Esophagus muscularis mucosa (tissue), 4 donors: ENCODE measurements around the gene AASDHPPT. TPM values are rescaled to one million over a fixed set of nuclear protein-coding genes. Genes with fewer than 3 reads are reported as not detected.

Experiments used
- DNase-seq: peaks from one replicate; pipeline ENCODE4 v3.0.0-alpha.2; 2017; ENCODE audit errors: extremely low spot score
- H3K27ac ChIP-seq, 4 donors: fragments of 200-600 bp; sonication (generic); replicated peaks in 1 of 4; 1 replicate in 3 of 4; 2 replicates in 1 of 4; pipeline ENCODE4 v1.5.1; 2016 to 2019; ENCODE audit warnings: mild to moderate bottlenecking in 1 of 4
- H3K27me3 ChIP-seq, 4 donors: fragments of 200-600 bp; sonication (generic); one replicate each; pipeline versions ENCODE4 v1.5.1 to v1.6.0; 2016 to 2019
- H3K36me3 ChIP-seq, 4 donors: fragments of 200-600 bp; sonication (generic); one replicate each; pipeline ENCODE4 v1.5.1; 2016 to 2019
- H3K4me1 ChIP-seq, 4 donors: fragments of 200-600 bp; sonication (generic); one replicate each; pipeline ENCODE4 v1.5.1; 2016 to 2019
- H3K4me3 ChIP-seq, 4 donors: fragments of 200-600 bp; sonication (generic); 1 replicate in 2 of 4; 2 replicates in 2 of 4; pipeline ENCODE4 v1.5.1; 2016 to 2019; ENCODE audit warnings: mild to moderate bottlenecking in 4 of 4, moderate library complexity in 1 of 4
- H3K9me3 ChIP-seq, 4 donors: fragments of 200-600 bp; sonication (generic); 1 replicate in 3 of 4; 2 replicates in 1 of 4; pipeline ENCODE4 v1.5.1; 2016 to 2019
- EP300 ChIP-seq: sonication (generic); formaldehyde crosslinking; IDR thresholded peaks from one replicate; pipeline ENCODE4 v1.6.1; 2017; ENCODE audit warnings: antibody characterized with exemption
- POLR2A ChIP-seq: fragments of 450-650 bp; IDR thresholded peaks from one replicate; pipeline ENCODE4 v1.6.1; 2017; ENCODE audit warnings: antibody characterized with exemption, moderate library complexity, mild to moderate bottlenecking, low read depth
- POLR2AphosphoS5 ChIP-seq, 2 donors: sonication (generic); formaldehyde crosslinking; IDR thresholded peaks; one replicate each; pipeline ENCODE4 v1.6.1; 2017; ENCODE audit warnings: antibody characterized with exemption in 2 of 2
- WGBS: methylation state at CpG from one replicate; pipeline ENCODE4 v1.1.5; 2018; 5-methylcytosine and 5-hydroxymethylcytosine counted together
- intact Hi-C: fragments of 100-400 bp; cut with DNase I; formaldehyde crosslinking; loops from one replicate; pipeline ENCODE4 v1.15.1; 2023
- total RNA-seq, 4 donors: library from RNA; depleted of rRNA; stranded (reverse); fragments of >200 nt; gene quantifications; one replicate each; pipeline versions ENCODE4 v1.1.0 to v1.2.1, GENCODE V29; 2016
- TF ChIP-seq, protein P1 (sequence below), 3 experiments: fragments of 200-600 bp in 2 of 3; fragments of 450-650 bp in 1 of 3; sonication (generic) in 2 of 3; IDR thresholded peaks; one replicate each; pipeline ENCODE4 v1.5.1; 2017 to 2019; ENCODE audit warnings: antibody characterized with exemption in 3 of 3, mild to moderate bottlenecking in 2 of 3, moderate library complexity in 1 of 3

AASDHPPT gene
- total RNA-seq, 4 donors from 2014 or later, result 23.7 to 28.0 (median 24.7) TPM

GRCh38 chr11:106070606-106071005 lies 6.9 kb upstream of the AASDHPPT start:
- TF ChIP-seq EP300, result no peak
- TF ChIP-seq, protein P1, sequence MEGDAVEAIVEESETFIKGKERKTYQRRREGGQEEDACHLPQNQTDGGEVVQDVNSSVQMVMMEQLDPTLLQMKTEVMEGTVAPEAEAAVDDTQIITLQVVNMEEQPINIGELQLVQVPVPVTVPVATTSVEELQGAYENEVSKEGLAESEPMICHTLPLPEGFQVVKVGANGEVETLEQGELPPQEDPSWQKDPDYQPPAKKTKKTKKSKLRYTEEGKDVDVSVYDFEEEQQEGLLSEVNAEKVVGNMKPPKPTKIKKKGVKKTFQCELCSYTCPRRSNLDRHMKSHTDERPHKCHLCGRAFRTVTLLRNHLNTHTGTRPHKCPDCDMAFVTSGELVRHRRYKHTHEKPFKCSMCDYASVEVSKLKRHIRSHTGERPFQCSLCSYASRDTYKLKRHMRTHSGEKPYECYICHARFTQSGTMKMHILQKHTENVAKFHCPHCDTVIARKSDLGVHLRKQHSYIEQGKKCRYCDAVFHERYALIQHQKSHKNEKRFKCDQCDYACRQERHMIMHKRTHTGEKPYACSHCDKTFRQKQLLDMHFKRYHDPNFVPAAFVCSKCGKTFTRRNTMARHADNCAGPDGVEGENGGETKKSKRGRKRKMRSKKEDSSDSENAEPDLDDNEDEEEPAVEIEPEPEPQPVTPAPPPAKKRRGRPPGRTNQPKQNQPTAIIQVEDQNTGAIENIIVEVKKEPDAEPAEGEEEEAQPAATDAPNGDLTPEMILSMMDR (IDR thresholded peaks at IDR 0.05), result no peak
- no peak for TF ChIP-seq POLR2AphosphoS5 (IDR thresholded peaks at IDR 0.05)
- no peak for TF ChIP-seq POLR2A
- Histone ChIP-seq H3K27ac (no peak overlapping the region), H3K9me3 (no peaks in the 10 kb centered on the region), H3K4me3 (no peak overlapping the region), H3K27me3 (no peaks in the 10 kb centered on the region), H3K4me1 (peaks cover 3 to 16% (median 4%) of the 10 kb centered on the region in 4 donors), H3K36me3 (no peaks in the 10 kb centered on the region)
- DNase-seq, result no peak
- 93% methylated on average over 3 of the region's 3 CpGs for WGBS
- intact Hi-C loops, result no loop called here

GRCh38 chr11:106072804-106073203 lies 4.7 kb upstream of the AASDHPPT start:
- Histone ChIP-seq H3K4me1 (peaks cover 4 to 25% (median 12%) of the 10 kb centered on the region in 4 donors), H3K27ac (no peak overlapping the region), H3K27me3 (no peaks in the 10 kb centered on the region), H3K4me3 (no peak overlapping the region), H3K36me3 (no peaks in the 10 kb centered on the region), H3K9me3 (no peaks in the 10 kb centered on the region)
- TF ChIP-seq POLR2A (no peak), EP300 (no peak), POLR2AphosphoS5 (IDR thresholded peaks at IDR 0.05) (no peak)
- TF ChIP-seq, protein P1 (IDR thresholded peaks at IDR 0.05), result no peak
- DNase-seq, result no peak
- WGBS, result 85% methylated on average over 1 of the region's 1 CpG
- intact Hi-C loops, result no loop called here

DNA sequence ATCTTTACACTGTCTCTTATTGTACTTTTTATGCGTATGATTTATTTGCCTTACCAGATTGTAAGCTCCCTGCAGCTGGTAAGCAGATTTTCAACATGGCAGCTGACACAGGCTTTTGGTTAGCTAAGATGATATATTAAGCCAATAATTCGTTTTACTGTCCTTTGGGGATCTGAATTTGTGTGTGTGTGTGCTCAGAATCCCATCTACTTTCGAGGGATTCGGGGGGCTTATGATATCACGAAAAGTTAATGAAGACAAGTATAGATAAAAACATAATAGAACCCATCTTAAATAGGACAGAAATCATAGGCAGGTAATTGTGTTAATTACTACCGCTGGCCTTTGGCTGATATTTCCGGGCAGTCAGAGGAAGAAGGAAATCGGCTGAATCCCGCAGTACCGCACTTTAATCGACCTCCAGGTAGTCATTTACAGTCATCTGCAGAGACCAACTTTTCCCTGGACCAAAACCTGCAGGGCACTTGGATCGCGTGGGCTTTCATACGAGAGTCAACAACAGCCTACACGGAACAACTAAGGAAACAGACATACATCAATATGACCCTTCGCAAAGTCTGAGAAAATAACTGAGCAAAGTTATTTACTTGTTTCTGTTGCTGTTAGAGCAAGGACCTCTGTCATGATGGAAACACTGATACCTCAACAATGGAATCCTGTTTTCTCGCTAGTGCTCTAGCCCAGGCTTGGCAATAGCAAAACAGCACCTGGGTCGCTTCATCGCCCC lies 1.1 kb upstream of the AASDHPPT start:
- no peak for TF ChIP-seq EP300
- no peak for TF ChIP-seq POLR2A
- TF ChIP-seq, protein P1 (IDR thresholded peaks at IDR 0.05), result no peak
- TF ChIP-seq POLR2AphosphoS5 (IDR thresholded peaks at IDR 0.05), result no peak
- Histone ChIP-seq H3K36me3 (peaks cover 0 to 16% (median 2%) of the 10 kb centered on the region in 4 donors), H3K4me1 (peaks cover 21 to 52% (median 44%) of the 10 kb centered on the region in 4 donors), H3K4me3 (peak overlapping the region; percentile 66 to 72 (median 69)), H3K27me3 (no peaks in the 10 kb centered on the region), H3K27ac (peak overlapping the region; percentile 93 to 97 (median 95)), H3K9me3 (no peaks in the 10 kb centered on the region)
- 13% methylated on average over 19 of the region's 19 CpGs for WGBS
- no peak for DNase-seq
- intact Hi-C loops, result loop anchor here (5.0 kb wide), 1 partner anchor 54 kb away; the partner anchor contains the start of gene MSANTD4

DNA sequence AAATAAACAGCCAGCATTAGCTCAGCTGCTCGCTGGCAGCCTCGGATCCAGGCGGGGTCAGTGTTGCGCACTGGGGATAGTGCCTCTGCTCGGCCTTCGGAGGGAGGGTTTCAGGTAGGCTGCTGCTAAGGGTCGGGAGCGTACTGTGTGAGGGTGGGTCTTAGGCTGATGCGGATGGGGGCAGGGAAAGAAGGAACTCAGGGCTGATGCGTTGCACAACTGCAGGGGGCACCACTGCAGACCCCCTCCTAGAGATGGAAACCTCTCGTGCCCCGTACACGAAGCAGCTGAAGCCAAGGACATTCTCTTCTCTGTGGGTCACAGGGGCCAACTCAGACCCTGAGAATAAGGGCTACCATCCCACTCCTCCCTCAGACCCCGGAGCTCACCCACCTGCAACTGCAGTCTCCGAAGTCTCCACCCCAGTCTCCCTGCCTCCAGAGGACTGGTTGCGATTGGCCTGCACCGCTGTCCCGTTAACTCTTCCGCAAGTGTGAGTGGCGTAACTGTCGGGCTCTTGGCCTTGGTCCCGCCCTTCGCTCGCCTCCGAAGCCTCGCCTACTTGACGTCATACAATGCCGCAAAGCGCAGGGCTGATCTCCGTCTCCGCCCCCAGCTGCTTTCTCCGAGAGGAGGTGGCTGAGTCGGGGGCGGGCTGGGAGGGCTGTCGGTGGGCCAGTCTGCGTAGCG lies 398 bp upstream of the AASDHPPT start, which contains the start of gene KBTBD3:
TSS of gene KBTBD3 (minus strand) at position 429 of the 690 bp plus-strand sequence. CDS start 18,250 bp downstream, outside the sequence.
- Histone ChIP-seq H3K4me1 (peaks cover 24 to 59% (median 52%) of the 10 kb centered on the region in 4 donors), H3K27ac (peak within 1 kb of the TSS; percentile 93 to 97 (median 95)), H3K4me3 (peak within 1 kb of the TSS; percentile 66 to 72 (median 69)), H3K27me3 (no peaks in the 10 kb centered on the region), H3K36me3 (peaks cover 0 to 18% (median 2%) of the 10 kb centered on the region in 4 donors), H3K9me3 (no peaks in the 10 kb centered on the region)
- intact Hi-C loops, result loop anchor here (5.0 kb wide), 1 partner anchor 55 kb away; the partner anchor contains the start of gene MSANTD4
- TF ChIP-seq EP300 (no peak), POLR2AphosphoS5 (IDR thresholded peaks at IDR 0.05) (peak; percentile 92 to 98), POLR2A (peak; percentile 83)
- TF ChIP-seq, protein P1 (IDR thresholded peaks at IDR 0.05), result peak in 2 of 3 experiments; percentile 23 to 30
- peak; percentile 99 for DNase-seq
- WGBS, result under 1% methylated on average over 27 of the region's 37 CpGs
